Measurements from ENCODE around the gene NFYA. TPM values are rescaled to one million over a fixed set of nuclear protein-coding genes. Genes with fewer than 3 reads are reported as not detected.

Gene NFYA
- total and polyA plus RNA-seq, 9 of the 15 experiments (the other 6 are each of a cell fraction or from before 2014, with no cell fraction given): 7.3 to 37.1 (median 21.8) TPM

DNA sequence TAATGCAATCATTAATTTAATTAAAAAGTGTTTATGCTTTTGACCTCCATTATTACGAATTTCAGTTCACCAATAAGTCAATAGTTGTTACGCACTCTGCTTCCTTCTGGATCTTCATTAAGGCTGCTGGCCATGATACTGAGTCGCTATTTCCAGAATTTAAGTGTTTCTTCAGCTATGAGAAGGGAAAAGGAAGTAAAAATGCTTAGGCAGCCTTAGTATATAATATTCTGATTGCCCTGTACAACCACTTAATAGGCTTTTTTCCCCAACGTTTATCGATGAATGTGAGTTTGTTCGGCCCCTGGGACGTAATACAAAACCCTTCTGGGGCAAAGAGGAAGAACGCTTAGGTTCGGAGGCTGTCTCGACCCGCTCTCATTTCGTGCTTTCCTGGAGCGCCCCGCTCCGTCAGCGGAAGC lies 1.3 kb upstream of the NFYA start (continued):
- no peak for TF ChIP-seq COPS2 (conservative IDR thresholded peaks at IDR 0.05)
- no peak for TF ChIP-seq SETDB1 (IDR thresholded peaks at IDR 0.05; ENCODE audit: low read length)
- no peak for TF ChIP-seq NR2F6 (CRISPR knock-in tag; IDR thresholded peaks at IDR 0.05)
- no peak for TF ChIP-seq HNRNPUL1 (IDR thresholded peaks at IDR 0.05; ENCODE audit: low read length)
- TF ChIP-seq NCOA6 (IDR thresholded peaks at IDR 0.05): no peak
- TF ChIP-seq, protein P1, sequence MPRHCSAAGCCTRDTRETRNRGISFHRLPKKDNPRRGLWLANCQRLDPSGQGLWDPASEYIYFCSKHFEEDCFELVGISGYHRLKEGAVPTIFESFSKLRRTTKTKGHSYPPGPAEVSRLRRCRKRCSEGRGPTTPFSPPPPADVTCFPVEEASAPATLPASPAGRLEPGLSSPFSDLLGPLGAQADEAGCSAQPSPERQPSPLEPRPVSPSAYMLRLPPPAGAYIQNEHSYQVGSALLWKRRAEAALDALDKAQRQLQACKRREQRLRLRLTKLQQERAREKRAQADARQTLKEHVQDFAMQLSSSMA (CRISPR knock-in tag; IDR thresholded peaks at IDR 0.05): no peak
- TF ChIP-seq TAF1 (IDR thresholded peaks at IDR 0.05; ENCODE audit: control insufficient read depth, extremely low read depth, insufficient read depth, low read length, severe bottlenecking): peak; percentile 83
- TF ChIP-seq ZNF431 (CRISPR knock-in tag; IDR thresholded peaks at IDR 0.05): no peak
- TF ChIP-seq ETV5 (CRISPR knock-in tag; IDR thresholded peaks at IDR 0.05; ENCODE audit: low read depth): peak; percentile 52; the same call in 1 of the 2 replicates
- peak in 2 of 3 experiments; percentile 67 to 79 for TF ChIP-seq YY1 (IDR thresholded peaks at IDR 0.05; ENCODE audit: borderline replicate concordance in 1 of 3, control insufficient read depth in 1 of 3, extremely low read depth in 1 of 3, insufficient read depth in 3 of 3, insufficient read length in 1 of 3, insufficient replicate concordance in 2 of 3, low read depth in 1 of 3, low read length in 2 of 3)
- no peak for TF ChIP-seq NCOA2 (IDR thresholded peaks at IDR 0.05; ENCODE audit: partially characterized antibody in 2 of 2)
- no peak for TF ChIP-seq ZNF282 (CRISPR knock-in tag; IDR thresholded peaks at IDR 0.05)
- no peak for TF ChIP-seq ZNF347 (CRISPR knock-in tag; IDR thresholded peaks at IDR 0.05; ENCODE audit: low read depth)
- no peak for TF ChIP-seq MCM5 (IDR thresholded peaks at IDR 0.05; ENCODE audit: low read depth)
- no peak for TF ChIP-seq NFE2L1 (tag; IDR thresholded peaks at IDR 0.05; ENCODE audit: borderline replicate concordance, low read depth)
- no peak for TF ChIP-seq CREB1 (IDR thresholded peaks at IDR 0.05)
- no peak for TF ChIP-seq CREB1 (CRISPR knock-in tag; IDR thresholded peaks at IDR 0.05)
- TF ChIP-seq, protein P2, sequence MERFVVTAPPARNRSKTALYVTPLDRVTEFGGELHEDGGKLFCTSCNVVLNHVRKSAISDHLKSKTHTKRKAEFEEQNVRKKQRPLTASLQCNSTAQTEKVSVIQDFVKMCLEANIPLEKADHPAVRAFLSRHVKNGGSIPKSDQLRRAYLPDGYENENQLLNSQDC (CRISPR knock-in tag; IDR thresholded peaks at IDR 0.05): peak; percentile 28; the same call in 1 of the 2 replicates
- TF ChIP-seq XRCC3 (IDR thresholded peaks at IDR 0.05): no peak
- TF ChIP-seq GATAD2B (IDR thresholded peaks at IDR 0.05; ENCODE audit: borderline replicate concordance): peak; percentile 46; the same call in 1 of the 2 replicates
- TF ChIP-seq, protein P3, sequence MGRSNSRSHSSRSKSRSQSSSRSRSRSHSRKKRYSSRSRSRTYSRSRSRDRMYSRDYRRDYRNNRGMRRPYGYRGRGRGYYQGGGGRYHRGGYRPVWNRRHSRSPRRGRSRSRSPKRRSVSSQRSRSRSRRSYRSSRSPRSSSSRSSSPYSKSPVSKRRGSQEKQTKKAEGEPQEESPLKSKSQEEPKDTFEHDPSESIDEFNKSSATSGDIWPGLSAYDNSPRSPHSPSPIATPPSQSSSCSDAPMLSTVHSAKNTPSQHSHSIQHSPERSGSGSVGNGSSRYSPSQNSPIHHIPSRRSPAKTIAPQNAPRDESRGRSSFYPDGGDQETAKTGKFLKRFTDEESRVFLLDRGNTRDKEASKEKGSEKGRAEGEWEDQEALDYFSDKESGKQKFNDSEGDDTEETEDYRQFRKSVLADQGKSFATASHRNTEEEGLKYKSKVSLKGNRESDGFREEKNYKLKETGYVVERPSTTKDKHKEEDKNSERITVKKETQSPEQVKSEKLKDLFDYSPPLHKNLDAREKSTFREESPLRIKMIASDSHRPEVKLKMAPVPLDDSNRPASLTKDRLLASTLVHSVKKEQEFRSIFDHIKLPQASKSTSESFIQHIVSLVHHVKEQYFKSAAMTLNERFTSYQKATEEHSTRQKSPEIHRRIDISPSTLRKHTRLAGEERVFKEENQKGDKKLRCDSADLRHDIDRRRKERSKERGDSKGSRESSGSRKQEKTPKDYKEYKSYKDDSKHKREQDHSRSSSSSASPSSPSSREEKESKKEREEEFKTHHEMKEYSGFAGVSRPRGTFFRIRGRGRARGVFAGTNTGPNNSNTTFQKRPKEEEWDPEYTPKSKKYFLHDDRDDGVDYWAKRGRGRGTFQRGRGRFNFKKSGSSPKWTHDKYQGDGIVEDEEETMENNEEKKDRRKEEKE (IDR thresholded peaks at IDR 0.05; ENCODE audit: borderline replicate concordance in 1 of 2, control insufficient read depth in 1 of 2, low read depth in 2 of 2, low read length in 1 of 2): 0 out of 4 replicates have a peak, but pooled peaks of 1 of the 2 experiments have one; percentile 50
- 0 out of 2 replicates have a peak, but pooled peaks have one; percentile 35 for TF ChIP-seq FOSL1 (tag; conservative IDR thresholded peaks at IDR 0.05)
- TF ChIP-seq ZC3H11A (IDR thresholded peaks at IDR 0.05; ENCODE audit: low read depth, low read length): 0 out of 2 replicates have a peak, but pooled peaks have one; percentile 9
- TF ChIP-seq, protein P4, sequence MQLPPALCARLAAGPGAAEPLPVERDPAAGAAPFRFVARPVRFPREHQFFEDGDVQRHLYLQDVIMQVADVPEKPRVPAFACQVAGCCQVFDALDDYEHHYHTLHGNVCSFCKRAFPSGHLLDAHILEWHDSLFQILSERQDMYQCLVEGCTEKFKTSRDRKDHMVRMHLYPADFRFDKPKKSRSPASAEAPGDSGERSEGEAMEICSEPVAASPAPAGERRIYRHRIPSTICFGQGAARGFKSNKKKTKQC (CRISPR knock-in tag; IDR thresholded peaks at IDR 0.05): no peak
- 0 out of 2 replicates have a peak, but pooled peaks have one; percentile 6 for TF ChIP-seq MAFK (IDR thresholded peaks at IDR 0.05; ENCODE audit: low read length)
- TF ChIP-seq C11orf30 (IDR thresholded peaks at IDR 0.05; ENCODE audit: low read depth): no peak

All from K562 (cell line).